Measurements from ENCODE around the gene FGF14.

FGF14 gene

DNA sequence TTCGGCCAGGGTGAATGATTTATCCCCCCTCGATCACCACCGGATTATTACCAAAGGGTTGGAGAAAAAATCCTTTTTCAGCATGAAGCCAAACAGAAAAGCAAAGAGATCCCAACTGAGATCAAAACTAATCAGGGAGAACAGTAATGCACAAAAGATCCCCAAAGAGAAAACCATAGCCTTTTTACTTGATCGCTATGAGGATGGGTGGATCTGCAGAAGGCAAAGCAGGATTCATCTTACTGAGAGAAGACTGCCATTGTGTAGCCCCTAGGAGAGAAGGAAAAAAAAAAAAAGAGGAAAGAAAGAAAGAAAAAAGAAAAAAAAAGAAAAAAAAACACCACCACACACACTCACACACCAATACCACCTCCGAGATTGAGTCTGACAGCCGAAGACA, at the start of gene FGF14:
FGF14 (minus strand) TSS at position 283 of the 400 bp plus-strand sequence.
- H3K9me3 Mint-ChIP-seq, result no peaks in the 10 kb centered on the region
- H3K27ac Mint-ChIP-seq, result no peak within 1 kb of the TSS
- peak within 1 kb of the TSS; percentile 64 for H3K4me3 Mint-ChIP-seq
- H3K4me1 Mint-ChIP-seq, result peaks cover 32% of the 10 kb centered on the region
- no peaks in the 10 kb centered on the region for H3K36me3 Mint-ChIP-seq
- no peak for ATAC-seq
- H3K27me3 Mint-ChIP-seq, result peaks cover 56% of the 10 kb centered on the region

DNA sequence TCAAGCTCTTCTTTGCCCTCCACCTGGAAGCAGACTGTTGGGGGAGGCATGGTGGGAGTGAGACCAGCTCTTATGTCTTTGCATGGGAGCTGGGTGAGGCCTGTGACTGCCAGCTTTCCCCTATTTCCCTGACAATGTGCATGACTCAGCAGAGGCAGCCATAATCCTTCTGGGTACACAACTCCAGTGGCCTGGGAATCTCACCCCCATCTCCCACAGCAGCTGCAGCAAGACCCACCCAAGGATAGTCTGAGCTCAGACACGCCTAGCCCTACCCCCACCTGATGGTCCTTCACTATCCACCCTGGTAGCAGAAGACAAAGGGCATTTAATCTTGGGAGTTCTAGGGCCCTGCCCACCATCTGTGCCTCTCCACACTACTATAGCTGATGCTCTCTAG, 41.4 kb upstream of the FGF14 start:
- H3K27me3 Mint-ChIP-seq, result peaks cover 27% of the 10 kb centered on the region
- no peaks in the 10 kb centered on the region for H3K36me3 Mint-ChIP-seq
- peaks cover 4% of the 10 kb centered on the region for H3K9me3 Mint-ChIP-seq

DNA sequence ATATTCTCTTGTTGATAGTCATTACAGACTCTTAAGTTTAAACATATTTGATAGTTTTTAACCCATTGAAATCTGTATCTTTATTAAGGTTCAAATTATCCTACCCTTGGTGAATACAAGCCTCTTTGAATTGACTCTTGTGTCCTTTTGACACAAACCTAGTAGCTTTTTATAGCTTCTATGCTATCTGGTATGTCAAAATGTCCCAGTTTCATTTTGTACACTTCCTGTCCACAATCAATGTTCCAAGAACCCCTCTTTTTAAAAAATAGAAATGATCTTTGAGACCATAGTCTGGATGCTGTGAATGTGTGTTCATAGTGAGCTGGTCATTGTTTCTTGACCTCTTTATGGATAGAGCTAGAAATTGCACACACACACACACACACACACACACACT, 39.2 kb upstream of the FGF14 start:
- H3K27me3 Mint-ChIP-seq, result peaks cover 27% of the 10 kb centered on the region
- no peaks in the 10 kb centered on the region for H3K36me3 Mint-ChIP-seq
- H3K27ac Mint-ChIP-seq, result no peak overlapping the region
- no peaks in the 10 kb centered on the region for H3K4me1 Mint-ChIP-seq
- no peak overlapping the region for H3K4me3 Mint-ChIP-seq
- no peaks in the 10 kb centered on the region for H3K9me3 Mint-ChIP-seq
- no peak for ATAC-seq

More for the DNA sequence above, 41.4 kb upstream of the FGF14 start:
- H3K27ac Mint-ChIP-seq, result no peak overlapping the region
- H3K4me1 Mint-ChIP-seq, result no peaks in the 10 kb centered on the region
- H3K4me3 Mint-ChIP-seq, result no peak overlapping the region
- ATAC-seq, result no peak

DNA sequence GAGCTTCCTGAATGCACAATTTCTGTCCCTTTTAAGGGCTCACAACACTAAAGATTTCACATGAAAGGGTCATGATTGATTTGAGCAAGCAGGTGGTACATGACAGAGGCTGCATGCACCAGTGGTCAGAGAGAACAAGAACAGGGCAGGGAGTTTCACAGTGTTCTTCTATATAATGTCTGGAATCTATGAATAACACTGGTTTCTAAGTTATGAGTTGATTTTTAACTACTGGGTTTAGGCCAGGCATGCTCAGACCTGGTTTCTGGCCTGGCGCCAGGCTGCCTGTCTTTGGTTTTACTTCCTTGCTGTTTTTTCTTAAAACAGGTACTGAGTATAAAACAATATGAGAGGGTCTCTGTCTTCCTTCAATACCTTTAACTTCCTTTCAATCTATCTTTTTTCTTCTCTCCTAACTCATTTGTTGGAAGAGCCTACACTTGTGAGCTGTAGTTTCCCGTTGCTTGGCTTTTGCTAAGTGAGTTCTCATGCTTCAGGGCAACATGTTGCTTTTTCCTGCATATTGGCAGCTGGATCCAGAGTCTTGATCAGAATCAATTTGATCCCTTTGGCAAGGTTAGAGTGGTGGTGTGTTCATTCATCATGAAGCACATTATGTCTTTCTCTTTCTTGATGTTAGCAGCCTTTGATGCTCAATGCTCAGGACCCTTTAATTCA, 38.5 kb upstream of the FGF14 start:
- no peak overlapping the region for H3K27ac Mint-ChIP-seq
- no peak for ATAC-seq
- no peaks in the 10 kb centered on the region for H3K4me1 Mint-ChIP-seq
- H3K36me3 Mint-ChIP-seq, result no peaks in the 10 kb centered on the region
- H3K4me3 Mint-ChIP-seq, result no peak overlapping the region
- H3K9me3 Mint-ChIP-seq, result no peaks in the 10 kb centered on the region
- peaks cover 27% of the 10 kb centered on the region for H3K27me3 Mint-ChIP-seq

DNA sequence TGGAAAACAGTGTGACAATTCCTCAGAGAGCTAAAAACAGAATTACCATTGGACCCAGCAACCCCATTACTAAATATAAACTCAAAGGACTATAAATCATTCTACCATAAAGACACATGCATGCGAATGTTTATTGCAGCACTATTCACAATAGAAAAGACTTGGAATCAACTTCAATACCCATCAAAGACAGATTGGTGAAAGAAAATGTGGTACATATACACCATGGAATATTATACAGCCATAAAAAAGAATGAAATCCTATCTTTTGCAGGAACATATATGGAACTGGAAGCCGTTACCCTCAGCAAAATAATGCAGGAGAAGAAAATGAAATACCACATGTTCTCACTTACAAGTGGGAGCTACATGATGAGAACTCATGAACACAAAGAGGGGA, 20.8 kb upstream of the FGF14 start:
- Mint-ChIP-seq H3K4me3 (no peak overlapping the region), H3K4me1 (no peaks in the 10 kb centered on the region), H3K9me3 (peaks cover 11% of the 10 kb centered on the region), H3K27me3 (no peaks in the 10 kb centered on the region), H3K36me3 (no peaks in the 10 kb centered on the region), H3K27ac (no peak overlapping the region)
- ATAC-seq, result no peak

DNA sequence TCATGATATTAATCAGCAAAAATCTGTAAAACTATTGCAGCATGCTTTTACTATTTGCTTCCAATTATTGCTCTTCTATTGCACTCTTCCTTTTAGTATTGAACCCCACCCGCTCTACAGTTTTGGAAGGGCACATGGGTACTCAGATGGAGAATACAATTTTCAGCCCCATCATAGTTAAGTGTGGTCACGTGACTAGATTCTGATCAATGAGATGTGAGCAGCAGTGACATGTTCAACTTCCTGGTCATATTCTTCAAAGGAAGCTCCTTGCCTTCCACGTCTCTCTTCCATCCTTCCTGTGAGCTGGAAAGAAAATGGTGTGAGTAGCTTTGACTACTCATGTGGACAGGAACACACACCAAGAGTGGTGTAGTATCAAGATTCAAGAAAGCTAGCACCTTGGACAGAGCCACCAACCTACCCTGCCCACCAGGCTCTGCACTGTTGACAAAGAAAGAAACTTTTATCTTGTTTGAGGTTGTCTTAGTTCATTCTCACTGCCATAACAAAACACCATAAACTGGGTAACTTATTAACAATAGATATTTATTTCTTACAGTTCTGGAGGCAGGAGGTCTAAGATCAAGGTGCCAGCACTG, 3.8 kb upstream of the FGF14 start:
- no peak overlapping the region for H3K27ac Mint-ChIP-seq

DNA sequence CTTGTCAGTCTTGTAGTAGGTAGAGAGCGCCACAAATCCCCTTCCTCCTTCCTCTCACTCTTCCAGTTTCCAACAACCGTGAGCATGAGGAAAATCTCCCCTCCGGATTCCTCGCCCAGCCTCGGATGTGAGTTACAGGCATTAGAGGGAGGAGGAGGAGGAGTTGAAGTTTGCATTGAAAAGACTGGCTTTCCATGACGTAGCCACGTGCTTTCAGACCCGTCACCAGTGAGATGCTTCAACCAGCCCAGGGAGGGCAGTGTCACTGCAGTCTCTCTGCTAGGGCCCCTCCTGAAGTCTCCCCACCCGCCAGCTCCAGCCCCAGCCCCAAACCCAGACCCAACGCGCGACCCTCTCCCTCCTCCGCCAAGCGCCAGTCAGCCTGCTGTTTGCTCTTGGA, 442 bp upstream of the FGF14 start:
- H3K9me3 Mint-ChIP-seq, result no peaks in the 10 kb centered on the region
- peak; percentile 57 for ATAC-seq
- H3K4me3 Mint-ChIP-seq, result peak overlapping the region; percentile 57
- H3K27ac Mint-ChIP-seq, result no peak overlapping the region
- H3K4me1 Mint-ChIP-seq, result peaks cover 32% of the 10 kb centered on the region
- H3K27me3 Mint-ChIP-seq, result peaks cover 56% of the 10 kb centered on the region
- no peaks in the 10 kb centered on the region for H3K36me3 Mint-ChIP-seq

More for the DNA sequence above, 3.8 kb upstream of the FGF14 start:
- Mint-ChIP-seq H3K27me3 (peaks cover 58% of the 10 kb centered on the region), H3K36me3 (no peaks in the 10 kb centered on the region), H3K4me1 (peaks cover 20% of the 10 kb centered on the region), H3K9me3 (no peaks in the 10 kb centered on the region), H3K4me3 (no peak overlapping the region)
- no peak for ATAC-seq

DNA sequence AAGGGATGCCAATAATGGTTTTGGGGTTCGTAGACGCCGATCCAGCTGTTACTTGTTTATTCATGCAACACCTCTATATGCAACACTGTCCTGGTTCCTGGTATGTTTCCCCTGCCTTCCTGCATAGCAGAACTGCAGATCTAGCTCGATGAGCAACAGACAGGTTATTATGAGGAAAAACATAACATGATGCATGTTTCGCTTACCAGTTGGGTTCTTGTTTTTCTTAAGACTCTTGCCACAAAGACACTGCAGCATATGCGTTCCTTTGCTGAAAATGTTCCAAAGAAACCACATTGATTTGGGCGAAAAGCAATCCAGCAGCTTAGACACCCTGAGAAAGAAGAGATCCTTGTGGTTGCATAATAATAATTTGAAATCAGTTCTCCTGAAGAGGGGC, 583 bp downstream of the FGF14 start:
- no peak overlapping the region for H3K27ac Mint-ChIP-seq
- H3K9me3 Mint-ChIP-seq, result no peaks in the 10 kb centered on the region
- no peak for ATAC-seq
- H3K36me3 Mint-ChIP-seq, result no peaks in the 10 kb centered on the region
- peaks cover 58% of the 10 kb centered on the region for H3K27me3 Mint-ChIP-seq
- H3K4me3 Mint-ChIP-seq, result no peak overlapping the region
- peaks cover 32% of the 10 kb centered on the region for H3K4me1 Mint-ChIP-seq

DNA sequence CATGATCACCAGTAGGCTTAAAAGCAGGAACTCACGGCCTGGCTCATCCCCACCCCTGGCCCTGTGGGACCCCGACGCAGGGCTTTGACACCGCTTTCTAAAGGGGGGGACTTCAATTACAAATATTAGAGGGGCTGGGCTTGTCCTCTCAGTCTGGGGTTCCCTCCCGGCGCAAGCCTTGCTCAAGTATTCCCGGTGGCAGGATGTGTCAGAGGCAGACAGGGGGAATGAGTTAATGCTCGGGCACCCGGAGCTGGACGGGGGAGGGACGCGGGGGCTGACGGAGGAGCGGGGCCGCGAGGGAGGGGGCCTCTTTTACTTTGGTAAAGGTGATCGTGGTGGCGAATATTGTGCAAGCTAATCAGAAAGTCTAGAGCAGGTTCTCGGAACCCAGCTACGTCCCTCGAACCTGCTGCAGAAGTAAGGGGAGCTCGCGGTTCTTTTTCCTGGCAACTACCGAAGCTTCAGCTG, 1.1 kb downstream of the FGF14 start:
- H3K27ac Mint-ChIP-seq, result no peak overlapping the region
- ATAC-seq, result no peak
- peak overlapping the region; percentile 64 for H3K4me3 Mint-ChIP-seq
- no peaks in the 10 kb centered on the region for H3K36me3 Mint-ChIP-seq
- peaks cover 32% of the 10 kb centered on the region for H3K4me1 Mint-ChIP-seq
- no peaks in the 10 kb centered on the region for H3K9me3 Mint-ChIP-seq
- H3K27me3 Mint-ChIP-seq, result peaks cover 58% of the 10 kb centered on the region

DNA sequence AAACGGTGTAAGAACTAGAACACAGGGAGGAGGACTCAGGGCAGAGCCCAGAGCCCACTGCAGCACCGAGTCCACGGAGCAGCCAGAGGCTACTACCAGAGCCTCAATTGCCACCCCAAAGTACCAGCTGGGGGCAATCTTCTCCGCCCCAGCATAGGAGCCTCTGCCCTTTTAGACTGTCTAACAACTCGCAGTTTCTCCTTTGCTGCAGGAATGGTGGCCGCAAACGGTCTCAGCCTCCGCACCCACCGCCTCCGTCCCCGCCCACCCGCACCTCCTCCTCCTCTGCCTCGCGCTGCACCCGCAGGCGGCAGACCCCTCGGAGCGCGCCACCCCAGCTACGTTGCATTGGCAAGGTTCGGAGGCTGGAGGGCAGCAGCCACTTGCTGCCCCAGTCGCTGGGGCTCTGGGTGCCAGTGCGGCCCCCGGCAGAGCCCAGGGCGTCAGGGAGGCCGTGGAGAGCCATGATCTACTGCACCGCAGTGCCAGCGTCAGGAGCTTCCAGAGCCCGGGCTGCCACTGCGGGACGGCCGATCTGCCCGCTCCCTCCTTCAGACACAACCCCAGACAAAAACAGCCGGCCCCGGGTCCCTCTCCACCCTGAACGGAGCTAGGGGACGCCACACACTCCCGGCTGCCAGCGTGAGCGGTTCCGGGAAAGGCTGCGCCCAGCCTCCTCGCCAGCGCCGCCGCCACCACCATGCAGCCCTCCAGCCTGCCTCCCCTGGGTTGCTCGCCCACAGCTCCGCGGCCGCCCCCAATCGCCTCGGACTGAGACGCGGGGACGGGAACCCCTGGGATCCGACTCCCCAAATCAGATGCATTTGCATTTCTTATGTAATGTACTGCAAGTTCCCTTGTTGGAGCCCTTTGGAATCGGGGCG, 1.8 kb downstream of the FGF14 start:
- H3K36me3 Mint-ChIP-seq, result no peaks in the 10 kb centered on the region
- peaks cover 34% of the 10 kb centered on the region for H3K4me1 Mint-ChIP-seq

DNA sequence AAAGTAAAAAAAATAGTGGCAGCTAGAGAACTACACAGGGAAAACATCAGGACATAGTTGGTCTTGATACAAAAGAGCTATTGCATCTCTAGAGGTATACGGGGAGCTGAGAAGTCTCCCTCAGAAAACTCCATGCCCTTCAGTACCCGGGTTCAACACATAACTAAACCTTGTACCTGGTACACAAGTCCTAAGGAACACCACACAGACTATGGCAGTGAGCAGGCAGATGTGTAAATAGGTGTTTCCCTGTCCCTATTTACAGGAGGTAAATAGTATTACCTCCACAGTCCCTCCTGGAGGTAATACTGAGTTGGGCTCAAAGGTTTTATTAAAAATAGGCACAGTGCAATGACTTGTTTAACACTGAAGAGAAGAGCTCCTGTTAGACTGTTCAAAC, 5.9 kb downstream of the FGF14 start:
- no peak for ATAC-seq
- no peak overlapping the region for H3K4me3 Mint-ChIP-seq
- no peaks in the 10 kb centered on the region for H3K9me3 Mint-ChIP-seq
- H3K27me3 Mint-ChIP-seq, result peaks cover 32% of the 10 kb centered on the region
- H3K4me1 Mint-ChIP-seq, result peaks cover 29% of the 10 kb centered on the region
- no peaks in the 10 kb centered on the region for H3K36me3 Mint-ChIP-seq
- no peak overlapping the region for H3K27ac Mint-ChIP-seq

More for the DNA sequence above, 1.8 kb downstream of the FGF14 start:
- Mint-ChIP-seq H3K27ac (no peak overlapping the region), H3K9me3 (no peaks in the 10 kb centered on the region), H3K27me3 (peaks cover 58% of the 10 kb centered on the region), H3K4me3 (peak overlapping the region; percentile 64)
- peak; percentile 32 for ATAC-seq

DNA sequence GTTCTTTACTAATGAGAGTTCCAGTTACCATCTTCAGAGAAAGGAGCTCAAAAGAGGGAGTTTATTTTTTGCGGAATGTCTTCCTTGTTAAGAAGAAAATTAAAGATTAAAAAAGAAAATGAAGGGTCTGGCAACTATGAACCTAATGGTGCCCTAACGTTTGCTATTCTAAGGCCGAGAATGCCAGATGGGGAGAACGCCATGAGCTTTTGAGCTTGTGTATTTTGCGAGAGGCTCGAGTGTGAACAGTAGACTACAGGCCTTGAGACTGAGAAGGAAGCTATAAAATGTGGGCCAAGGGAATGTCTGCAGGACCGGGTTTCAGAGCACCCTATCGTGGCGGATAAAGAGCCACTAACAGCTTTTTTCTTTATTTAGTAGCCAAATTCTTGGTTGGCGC, 6.7 kb downstream of the FGF14 start:
- Mint-ChIP-seq H3K36me3 (no peaks in the 10 kb centered on the region), H3K27ac (peak overlapping the region; percentile 86), H3K9me3 (no peaks in the 10 kb centered on the region), H3K4me1 (peaks cover 22% of the 10 kb centered on the region), H3K4me3 (peak overlapping the region; percentile 89), H3K27me3 (peaks cover 24% of the 10 kb centered on the region)
- no peak for ATAC-seq

DNA sequence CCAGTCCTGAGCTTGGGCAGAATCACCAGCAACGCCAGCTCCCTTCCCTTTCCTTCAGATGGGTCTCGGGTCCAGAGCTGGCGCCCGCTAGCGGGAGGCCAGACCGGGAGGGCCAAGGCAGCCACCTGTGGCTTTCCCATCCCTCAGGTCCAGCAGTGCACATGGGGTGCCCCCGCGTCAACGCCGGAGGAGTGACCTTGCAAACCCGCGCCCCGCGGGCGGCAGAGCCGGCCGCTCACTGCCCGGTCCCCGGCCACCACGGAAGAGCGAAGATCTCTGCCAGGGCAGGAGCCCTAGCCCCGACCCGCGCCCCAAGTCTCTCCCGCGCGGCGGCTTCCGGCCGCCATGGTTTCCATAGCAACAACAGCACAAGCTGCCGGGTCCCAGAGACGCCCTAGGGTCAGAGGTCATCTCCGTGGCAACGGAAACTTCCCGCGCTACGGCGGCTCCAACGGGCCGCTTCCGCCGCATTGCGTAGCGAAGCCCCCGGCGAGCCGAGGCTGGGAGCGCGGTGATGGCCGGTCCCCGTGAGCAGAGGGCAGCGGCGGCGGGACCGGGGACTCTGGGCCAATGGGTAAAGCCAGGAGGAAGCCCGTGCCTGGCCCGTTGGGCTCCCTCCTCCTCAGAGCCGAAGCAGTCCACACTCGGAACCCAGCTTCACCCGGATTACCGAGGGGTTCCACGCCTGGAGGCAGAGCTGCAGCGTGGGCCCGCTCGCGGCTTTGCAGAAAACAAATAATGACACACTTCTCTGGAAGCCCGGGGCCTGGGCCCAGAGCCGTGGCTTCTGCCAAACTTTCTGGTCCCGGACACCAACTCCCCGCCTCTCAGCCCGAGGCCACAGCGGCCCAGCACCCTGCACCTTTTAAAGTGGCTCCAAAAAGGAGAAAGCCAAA, 7.4 kb downstream of the FGF14 start:
- Mint-ChIP-seq H3K4me1 (peaks cover 16% of the 10 kb centered on the region), H3K9me3 (no peaks in the 10 kb centered on the region), H3K27me3 (peaks cover 17% of the 10 kb centered on the region), H3K36me3 (no peaks in the 10 kb centered on the region), H3K4me3 (peak overlapping the region; percentile 89), H3K27ac (peak overlapping the region; percentile 86)
- peak; percentile 95 for ATAC-seq

DNA sequence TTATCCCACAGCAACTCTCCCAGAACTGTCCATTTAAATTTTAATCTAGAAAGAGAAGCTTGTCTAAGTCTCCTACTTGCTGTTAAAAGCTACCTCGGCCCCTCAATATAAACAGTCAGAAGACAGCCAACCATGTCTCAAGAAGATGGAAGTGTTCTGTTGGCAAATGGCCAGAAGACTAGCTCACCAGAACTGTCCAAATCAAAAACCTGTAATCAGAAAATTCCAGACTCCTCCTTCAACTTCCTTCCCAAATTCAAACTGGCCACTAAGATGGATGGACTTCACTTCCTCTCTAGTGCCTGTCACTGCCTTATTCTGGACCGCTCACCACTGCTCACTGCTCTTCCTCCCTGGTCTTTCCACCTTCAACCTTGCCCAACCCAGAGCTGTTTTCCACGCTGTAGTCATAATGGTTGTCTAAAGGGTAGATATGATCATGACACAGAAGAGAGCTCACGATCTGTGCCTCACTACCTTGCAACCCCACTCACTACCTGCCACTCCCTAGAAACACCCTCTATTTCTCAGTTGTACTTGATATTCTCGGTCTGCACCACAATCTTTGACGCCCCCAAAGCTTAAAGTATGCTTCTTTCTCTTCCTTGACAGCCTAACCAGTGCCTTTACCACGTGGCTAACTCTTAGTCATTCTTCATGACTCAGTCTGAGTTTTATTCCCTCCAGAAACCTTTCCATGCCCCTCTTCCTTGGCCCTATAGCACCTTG, 9.2 kb downstream of the FGF14 start:
- ATAC-seq, result no peak
- Mint-ChIP-seq H3K36me3 (no peaks in the 10 kb centered on the region), H3K4me3 (no peak overlapping the region), H3K27me3 (peaks cover 11% of the 10 kb centered on the region), H3K9me3 (no peaks in the 10 kb centered on the region), H3K27ac (no peak overlapping the region), H3K4me1 (peaks cover 14% of the 10 kb centered on the region)

Measured in stimulated activated memory B cell treated with anti-CD40 and anti-IgM and Interleukin-4, amounts not matched to agents 10 μg/mL and 1 μg/mL and 100 μg/mL, for 72 hours (primary cell).